Fibroblast of peridontal ligament (primary cell): Measurements from ENCODE around the gene HEPHL1.

Source experiments
- DNase-seq: peaks from one replicate; pipeline ENCODE4 v3.0.0-alpha.2; 2010; ENCODE audit errors: extremely low read depth

The HEPHL1 gene

GRCh38 chr11:94024547-94024946 lies 3.4 kb downstream of the HEPHL1 start:
- no peak for DNase-seq

DNA sequence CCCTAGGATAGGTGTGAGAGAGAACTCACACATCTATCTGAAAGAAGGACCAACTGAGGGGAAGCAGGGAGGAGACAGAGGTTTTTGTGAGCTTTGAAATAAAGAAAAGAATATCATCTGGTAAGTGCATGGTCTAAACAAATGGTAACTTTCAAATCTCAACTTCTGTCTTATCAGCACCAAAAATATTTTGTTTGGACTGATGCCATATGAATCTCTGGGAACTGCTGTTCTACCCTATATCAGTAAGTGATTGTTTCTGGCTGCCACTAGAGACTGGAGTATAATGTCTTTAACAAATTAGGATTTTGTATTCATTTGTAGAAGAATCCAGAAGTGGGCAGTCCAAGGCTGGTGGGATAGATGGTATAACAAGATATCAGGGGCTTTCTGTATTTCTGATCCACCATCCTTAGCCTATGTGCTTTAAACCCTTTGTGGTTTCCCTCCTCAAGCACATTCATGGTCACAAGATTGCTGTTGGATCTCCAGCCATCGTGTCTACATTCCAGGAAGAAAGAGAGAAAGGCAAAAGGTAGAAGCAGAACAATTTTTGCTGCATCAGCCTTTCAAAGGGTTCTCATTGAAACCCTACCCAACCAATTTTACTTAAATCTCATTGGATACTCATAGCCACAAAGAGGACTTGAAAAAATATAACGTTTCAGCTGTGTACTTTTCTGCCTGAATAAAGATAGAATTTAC lies 4.7 kb downstream of the HEPHL1 start:
- DNase-seq = no peak

DNA sequence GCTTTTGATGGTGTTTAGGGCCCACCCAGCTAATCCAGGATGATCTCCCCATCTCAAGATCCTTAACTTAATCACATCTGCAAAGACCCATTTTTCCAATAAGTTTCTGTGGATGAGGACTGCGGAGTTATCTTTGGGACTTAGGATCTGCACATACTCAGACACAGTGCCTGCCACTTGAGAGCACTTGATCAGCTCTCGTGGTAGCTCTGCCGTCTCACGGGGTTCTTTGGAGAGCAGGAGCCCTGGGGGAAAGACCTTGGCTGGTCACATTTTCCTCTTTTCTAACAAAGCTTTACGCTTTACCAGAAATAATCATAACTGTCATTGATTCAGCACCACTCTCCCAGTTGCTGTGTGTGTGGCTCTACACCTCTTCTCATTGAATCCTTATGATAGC lies 6.1 kb downstream of the HEPHL1 start:
- no peak for DNase-seq

GRCh38 chr11:94028436-94028835 lies 7.3 kb downstream of the HEPHL1 start:
- DNase-seq = peak; percentile 21

GRCh38 chr11:94030059-94030458 lies 8.9 kb downstream of the HEPHL1 start:
- no peak for DNase-seq

DNA sequence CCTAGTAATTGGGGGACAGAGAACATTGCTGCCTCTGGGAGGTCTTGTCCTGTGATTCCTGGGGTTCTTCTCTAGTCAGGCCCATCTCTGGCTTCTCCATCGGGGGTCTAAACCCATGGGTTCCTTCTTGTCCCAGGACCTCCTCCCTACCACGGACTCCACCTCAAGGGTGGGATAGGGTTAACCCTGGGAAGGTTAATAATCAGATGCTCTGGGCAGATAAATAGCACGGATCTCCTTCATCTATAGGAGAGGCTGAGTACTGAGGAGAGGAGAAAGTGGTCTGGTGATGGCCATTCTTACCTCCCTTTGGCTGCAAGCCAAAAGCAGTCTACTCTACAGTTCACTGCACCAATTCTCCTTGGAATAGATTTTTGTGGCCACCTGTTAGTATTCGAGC lies 10.5 kb downstream of the HEPHL1 start:
- DNase-seq = no peak

DNA sequence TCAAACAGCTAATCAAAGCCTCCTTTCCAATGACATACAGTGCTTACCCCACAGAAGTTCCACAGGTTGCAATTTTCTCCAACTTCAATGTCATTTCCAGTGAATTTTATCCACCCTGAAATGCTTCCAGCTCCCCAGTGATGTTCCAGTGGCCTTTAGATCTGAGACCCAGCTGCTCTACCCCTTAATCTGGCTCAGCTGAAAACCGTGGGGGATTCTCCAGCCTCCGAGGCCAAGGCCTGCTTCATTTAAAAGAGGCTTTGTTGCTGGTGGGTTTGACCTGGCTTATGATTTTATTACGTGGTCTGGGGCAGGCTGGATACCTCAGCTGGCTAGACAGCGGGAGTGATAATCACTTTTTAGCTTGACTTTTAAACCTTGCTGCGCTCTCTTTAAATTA lies 10.9 kb downstream of the HEPHL1 start:
- DNase-seq = no peak

- DNase-seq = no peak
Measured at GRCh38 chr11:94032725-94033124, 11.6 kb downstream of the HEPHL1 start.

DNA sequence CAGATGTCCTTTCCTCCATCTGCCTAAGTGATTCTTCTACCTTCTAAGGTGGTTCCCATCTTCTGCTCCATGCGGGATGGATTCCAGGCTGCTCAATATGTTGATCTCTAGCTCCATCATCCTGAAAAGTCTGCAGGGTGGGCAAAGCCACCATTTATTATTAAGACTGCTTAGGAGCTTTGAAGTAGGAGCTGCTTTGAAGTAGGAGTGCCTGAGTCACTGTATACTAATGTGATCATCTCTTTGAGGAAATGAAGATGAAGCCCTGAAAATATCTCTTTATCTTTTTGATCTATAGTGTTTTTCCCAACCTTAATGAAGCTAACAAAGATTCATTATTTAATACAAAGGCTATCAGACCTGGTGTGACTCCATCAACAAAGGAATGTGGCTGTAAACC lies 13.1 kb downstream of the HEPHL1 start:
- DNase-seq = no peak

GRCh38 chr11:94036096-94036495 lies 14.9 kb downstream of the HEPHL1 start:
- DNase-seq = no peak

DNA sequence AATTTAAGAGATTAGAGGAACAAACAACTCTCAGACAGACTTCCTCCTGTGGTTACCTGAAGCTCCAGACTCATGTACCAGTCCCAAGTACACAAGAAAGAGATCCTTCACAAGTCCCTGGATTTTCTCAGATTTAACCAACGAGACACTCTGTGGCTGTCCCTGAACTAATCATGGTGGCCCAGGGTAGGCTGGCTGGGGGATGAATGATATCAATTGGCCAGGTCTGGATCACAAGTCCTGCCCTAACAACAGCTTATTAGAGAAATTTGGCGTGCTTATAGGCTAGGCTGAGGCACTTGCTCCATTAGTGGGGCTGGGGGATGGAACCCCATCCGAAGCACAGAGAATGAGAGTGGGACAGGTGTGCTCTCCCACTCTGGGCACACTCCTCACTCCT lies 22.1 kb downstream of the HEPHL1 start:
- no peak for DNase-seq

- DNase-seq = no peak
Measured at GRCh38 chr11:94046796-94047195, 25.6 kb downstream of the HEPHL1 start.

- DNase-seq = no peak
Measured at GRCh38 chr11:94048032-94048709, 27.0 kb downstream of the HEPHL1 start.

DNA sequence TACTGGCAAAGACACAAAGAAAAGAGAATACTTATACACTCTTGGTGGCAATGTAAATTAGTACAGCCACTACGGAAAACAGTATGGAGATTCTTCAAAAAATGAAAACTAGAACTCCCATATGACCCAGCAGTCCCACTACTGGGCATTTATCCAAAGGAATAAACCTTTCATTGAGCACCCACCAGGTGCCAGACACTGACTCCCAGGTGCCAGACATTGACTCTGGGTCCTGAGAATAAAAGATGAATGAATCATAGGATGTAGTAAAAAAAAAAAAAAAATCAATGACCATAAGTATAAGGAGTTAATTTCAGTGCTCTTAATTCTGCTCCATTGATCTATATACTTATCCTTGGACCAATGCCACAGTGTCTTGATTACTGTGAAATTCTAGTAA lies 28.2 kb downstream of the HEPHL1 start:
- no peak for DNase-seq

DNA sequence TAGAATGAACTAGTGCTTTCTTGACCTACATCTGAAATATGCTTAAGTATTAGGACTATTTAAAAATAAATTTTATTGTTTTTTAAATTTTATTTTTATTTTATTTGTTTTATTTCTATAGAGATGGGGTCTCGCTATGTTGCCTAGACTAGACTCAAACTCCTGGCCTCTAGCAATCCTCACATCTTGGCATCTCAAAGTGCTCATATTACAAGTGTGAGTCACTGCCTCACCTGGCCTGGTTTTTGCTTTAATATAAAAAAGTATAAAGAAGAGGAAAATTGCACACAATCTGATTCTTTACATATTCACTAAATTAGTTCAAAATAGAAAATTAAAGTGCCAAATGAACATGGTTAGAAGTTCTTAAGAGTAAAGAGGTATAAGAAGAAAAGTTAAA lies 37.5 kb downstream of the HEPHL1 start:
- no peak for DNase-seq

GRCh38 chr11:94059065-94059464 lies 37.9 kb downstream of the HEPHL1 start:
- DNase-seq = no peak

DNA sequence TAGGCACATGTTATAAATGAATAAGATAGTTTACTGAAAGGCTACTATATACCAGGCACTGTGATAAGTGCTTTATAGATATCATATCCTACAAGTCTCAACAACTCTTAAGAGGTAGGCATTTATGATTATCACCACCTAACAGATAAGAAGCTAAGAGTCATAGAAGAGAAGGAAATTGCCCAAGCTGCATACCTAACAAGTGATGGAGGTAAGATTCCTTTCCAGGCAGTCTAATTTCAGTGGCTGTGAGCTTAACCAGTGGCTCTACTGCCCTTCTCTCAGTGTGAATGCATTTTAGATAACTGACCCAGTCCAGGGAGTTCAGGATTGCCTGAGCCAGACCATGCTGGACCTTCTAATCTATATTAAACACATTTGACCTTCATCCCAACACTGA lies 39.2 kb downstream of the HEPHL1 start:
- DNase-seq = no peak

DNA sequence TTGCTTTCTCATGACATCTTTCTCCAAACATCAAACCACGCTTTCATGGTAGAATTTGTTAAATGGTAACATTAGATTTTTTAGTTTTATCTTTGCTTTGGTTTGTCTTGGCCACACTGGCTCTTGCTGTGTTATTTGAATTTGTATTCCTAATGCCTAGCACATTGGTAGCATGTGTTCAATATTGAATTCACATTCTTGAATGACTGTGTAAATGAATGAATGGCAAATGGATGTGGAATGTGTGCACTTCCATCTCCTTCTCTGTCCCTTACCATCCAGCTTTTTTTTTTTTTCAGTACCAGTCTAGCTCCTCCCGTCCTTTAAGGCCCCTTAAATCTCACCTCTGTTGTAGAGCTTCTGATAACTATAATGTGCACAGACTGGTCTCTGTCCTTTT lies 41.2 kb downstream of the HEPHL1 start:
- no peak for DNase-seq

DNA sequence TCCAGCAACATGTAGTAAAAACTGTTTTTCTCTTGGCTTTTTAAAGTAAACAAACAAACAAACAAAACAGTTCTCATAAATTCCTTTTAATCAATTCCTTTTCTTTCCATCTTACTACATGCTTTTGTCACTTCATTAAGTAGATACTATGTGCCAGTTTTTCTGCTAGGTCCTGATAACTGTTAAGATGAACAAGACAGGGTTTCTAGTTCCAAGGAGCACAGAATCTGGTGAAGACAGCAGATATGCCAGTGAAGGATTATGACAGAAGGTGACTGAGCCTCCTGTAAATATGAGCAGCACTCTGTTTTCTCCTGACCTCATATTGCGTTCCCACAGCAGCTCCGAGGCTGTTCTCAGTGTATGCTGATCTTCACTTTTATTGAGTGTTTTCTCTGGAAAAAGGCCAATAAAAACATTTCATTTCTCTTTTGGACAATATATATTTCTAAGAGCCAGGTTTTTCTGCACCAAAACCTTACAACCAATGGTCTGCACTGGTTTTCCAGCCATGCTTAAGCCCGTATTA lies 45.8 kb downstream of the HEPHL1 start:
- no peak for DNase-seq

DNA sequence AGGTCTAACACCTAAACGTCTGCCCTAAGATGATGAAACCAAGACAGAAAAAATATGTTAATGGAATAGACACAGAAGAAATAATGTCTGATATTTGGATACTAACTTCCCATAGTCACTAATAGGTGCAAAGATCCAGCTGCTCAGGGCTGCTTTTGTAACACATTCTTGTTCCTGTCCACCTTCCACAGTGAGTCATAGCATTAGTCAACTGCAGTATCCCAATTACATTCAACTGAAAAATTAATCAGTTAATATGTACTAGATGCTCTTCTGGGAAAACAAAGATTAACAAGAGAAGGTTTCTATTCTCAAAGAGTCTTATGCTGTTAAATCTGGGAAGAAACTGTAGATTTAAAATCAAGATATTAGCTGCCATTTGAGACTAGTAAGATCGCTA lies 47.6 kb downstream of the HEPHL1 start:
- DNase-seq = no peak

- no peak for DNase-seq
Measured at GRCh38 chr11:94077552-94078293, 56.6 kb downstream of the HEPHL1 start.

DNA sequence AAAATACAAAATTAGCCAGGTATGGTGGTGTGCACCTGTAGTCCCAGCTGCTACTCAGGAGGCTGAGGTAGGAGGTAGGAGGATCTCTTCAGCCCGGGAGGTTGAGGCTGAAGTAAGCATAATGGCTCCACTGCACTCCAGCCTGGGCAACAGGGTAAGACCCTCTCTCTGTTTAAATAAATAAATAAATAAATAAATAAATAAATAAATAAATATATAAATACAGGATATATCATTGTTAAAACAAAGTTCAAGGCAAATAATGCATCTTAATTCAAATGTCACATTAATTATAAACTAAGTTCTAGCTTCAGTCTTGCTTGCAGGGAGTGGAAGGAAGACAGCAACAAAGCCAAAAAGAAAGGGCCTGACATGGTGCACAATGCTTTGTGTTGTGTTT lies 63.0 kb downstream of the HEPHL1 start:
- DNase-seq = no peak

GRCh38 chr11:94088906-94089305 lies 67.8 kb downstream of the HEPHL1 start:
- DNase-seq = no peak
